Endothelial cell of umbilical vein (primary cell): ENCODE data around the gene KCNK16. TPM values are rescaled to one million over a fixed set of nuclear protein-coding genes. Genes with fewer than 3 reads are reported as not detected.

Experiments
- BruUV-seq: library from RNA; stranded (reverse); fragments of 400-500 nt; replicated peaks from 2 replicates; lab custom pipeline; 2021; lab: Mats Ljungman, UMichigan
- CTCF ChIA-PET: fragments of 300-600, 350-600 bp; sonication (Branson Sonifier 250); formaldehyde crosslinking; loops from one replicate; lab custom pipeline; 2021; ENCODE audit warnings: antibody characterized with exemption, inconsistent platforms; lab: Charles Lee
- POLR2A ChIA-PET: fragments of 300-600, 350-600 bp; sonication (Branson Sonifier 250); formaldehyde crosslinking; loops from one replicate; lab custom pipeline; 2021; ENCODE audit warnings: antibody characterized with exemption, inconsistent platforms; lab: Charles Lee
- DNase-seq: peaks from one replicate; pipeline ENCODE4 v3.0.0-alpha.2; 2011; ENCODE audit warnings: low read depth, low spot score
- FAIRE-seq: peaks from 2 replicates; lab custom pipeline; 2011; peaks lifted over from hg19 to GRCh38; lab: Jason Lieb, UNC
- H2AFZ ChIP-seq: 2 replicates; pipeline ENCODE4 v1.6.0; 2012; ENCODE audit warnings: low read depth, low read length, control low read depth, inconsistent platforms
- H3K27ac ChIP-seq: 2 replicates; pipeline ENCODE4 v1.5.1; 2011; ENCODE audit warnings: low read depth, mild to moderate bottlenecking, control low read depth, low read length, moderate library complexity; ENCODE audit not compliant: insufficient read depth
- H3K27me3 ChIP-seq, 2 experiments: 2 replicates each; pipeline versions ENCODE4 v1.6.0 to v1.6.1; 2011; ENCODE audit warnings: low read length in 2 of 2, mixed read lengths in 1 of 2; ENCODE audit not compliant: control insufficient read depth in 2 of 2, insufficient read depth in 2 of 2
- H3K36me3 ChIP-seq, 2 experiments: 2 replicates in 1 of 2; 3 replicates in 1 of 2; pipeline ENCODE4 v1.5.1; 2011; ENCODE audit warnings: low read length in 2 of 2, mild to moderate bottlenecking in 1 of 2, moderate library complexity in 1 of 2; ENCODE audit not compliant: control insufficient read depth in 2 of 2, insufficient read depth in 2 of 2; ENCODE audit errors: extremely low read depth in 1 of 2
- H3K4me1 ChIP-seq: 3 replicates; pipeline ENCODE4 v1.5.1; 2011; ENCODE audit warnings: mild to moderate bottlenecking, low read length; ENCODE audit not compliant: control insufficient read depth, insufficient read depth; ENCODE audit errors: extremely low read depth
- H3K4me2 ChIP-seq: 2 replicates; pipeline ENCODE4 v1.6.1; 2011; ENCODE audit warnings: low read length, control low read depth, mixed read lengths; ENCODE audit not compliant: insufficient read depth
- H3K4me3 ChIP-seq, 3 experiments: fragments of 200-600 bp in 1 of 3; sonication (generic), shearing (Covaris generic) in 1 of 3; replicated peaks in 1 of 3; 2 replicates each; pipeline ENCODE4 v1.5.1; 2011 to 2016; ENCODE audit warnings: control low read depth in 3 of 3, low read length in 3 of 3, mild to moderate bottlenecking in 2 of 3, inconsistent platforms in 1 of 3, low read depth in 1 of 3, moderate library complexity in 1 of 3; ENCODE audit not compliant: insufficient read depth in 1 of 3
- H3K79me2 ChIP-seq: 2 replicates; pipeline ENCODE4 v1.6.0; 2012; ENCODE audit warnings: low read length, inconsistent platforms; ENCODE audit not compliant: control insufficient read depth, insufficient read depth
- H3K9ac ChIP-seq: replicated peaks from 2 replicates; pipeline ENCODE3; 2011; ENCODE audit warnings: low read length, control low read depth; ENCODE audit not compliant: insufficient read depth; ENCODE audit errors: extremely low read depth
- H3K9me1 ChIP-seq: replicated peaks from 3 replicates; pipeline ENCODE4 v1.6.0; 2011; ENCODE audit warnings: mild to moderate bottlenecking, low read length; ENCODE audit not compliant: control insufficient read depth, insufficient read depth; ENCODE audit errors: extremely low read depth
- H3K9me3 ChIP-seq: replicated peaks from 2 replicates; pipeline ENCODE4 v1.5.1; 2012; ENCODE audit warnings: low read length, inconsistent platforms; ENCODE audit not compliant: control insufficient read depth, insufficient read depth
- H4K20me1 ChIP-seq: replicated peaks from 2 replicates; pipeline ENCODE3; 2011; ENCODE audit warnings: mild to moderate bottlenecking, low read length; ENCODE audit not compliant: control insufficient read depth, insufficient read depth; ENCODE audit errors: extremely low read depth
- EZH2 ChIP-seq: IDR thresholded peaks from 2 replicates; pipeline ENCODE4 v1.6.1; 2012; ENCODE audit warnings: borderline replicate concordance, low read depth, mild to moderate bottlenecking, moderate library complexity, low read length, inconsistent platforms; ENCODE audit not compliant: severe bottlenecking
- FOS ChIP-seq: IDR thresholded peaks from 2 replicates; pipeline ENCODE4 v1.6.1; 2011; ENCODE audit warnings: mild to moderate bottlenecking, low read length, moderate library complexity, borderline replicate concordance; ENCODE audit not compliant: insufficient read depth
- POLR2A ChIP-seq: IDR thresholded peaks from 2 replicates; pipeline ENCODE4 v1.6.1; 2012; ENCODE audit warnings: low read depth, mild to moderate bottlenecking, control low read depth, low read length
- dilution Hi-C: fragments of 300-500 bp; cut with MboI; formaldehyde crosslinking; loops from one replicate; pipeline ENCODE4 v1.15.0; 2019; ENCODE audit warnings: low sequenced_read_pairs; ENCODE audit not compliant: extremely low pct_ligation_motif_present
- intact Hi-C: fragments of 100-400 bp; cut with micrococcal nuclease; formaldehyde crosslinking; loops from one replicate; pipeline ENCODE4 v1.10.0; 2022
- polyA plus RNA-seq, 4 experiments: library from polyadenylated mRNA; depleted of rRNA in 3 of 4; stranded (reverse) in 3 of 4; unstranded in 1 of 4; fragments of >200 nt; gene quantifications; 2 replicates each; pipeline versions ENCODE4 v1.2.1 to v1.2.3, GENCODE V29; 2011 to 2012; ENCODE audit warnings: missing spikeins in 1 of 4
- total RNA-seq: library from RNA; stranded (reverse); gene quantifications from 2 replicates; pipeline ENCODE4 v1.2.3, GENCODE V29; 2021
- TF ChIP-seq, protein P1 (sequence below): IDR thresholded peaks from 2 replicates; pipeline ENCODE4 v1.6.1; 2011; ENCODE audit not compliant: insufficient read depth, insufficient read length
- TF ChIP-seq, protein P2 (sequence below), 2 donors: IDR thresholded peaks; 1 replicate in 1 of 2; 2 replicates in 1 of 2; pipeline ENCODE4 v1.5.1; 2011; ENCODE audit warnings: low read length in 2 of 2, mild to moderate bottlenecking in 2 of 2, moderate library complexity in 2 of 2, control low read depth in 1 of 2, inconsistent platforms in 1 of 2, low read depth in 1 of 2; ENCODE audit not compliant: insufficient read depth in 1 of 2; ENCODE audit errors: extremely low read depth in 1 of 2

The KCNK16 gene
- total and polyA plus RNA-seq, 2 donors (not counting 3 experiments of a cell fraction or from before 2014, with no cell fraction given) = not detected

DNA sequence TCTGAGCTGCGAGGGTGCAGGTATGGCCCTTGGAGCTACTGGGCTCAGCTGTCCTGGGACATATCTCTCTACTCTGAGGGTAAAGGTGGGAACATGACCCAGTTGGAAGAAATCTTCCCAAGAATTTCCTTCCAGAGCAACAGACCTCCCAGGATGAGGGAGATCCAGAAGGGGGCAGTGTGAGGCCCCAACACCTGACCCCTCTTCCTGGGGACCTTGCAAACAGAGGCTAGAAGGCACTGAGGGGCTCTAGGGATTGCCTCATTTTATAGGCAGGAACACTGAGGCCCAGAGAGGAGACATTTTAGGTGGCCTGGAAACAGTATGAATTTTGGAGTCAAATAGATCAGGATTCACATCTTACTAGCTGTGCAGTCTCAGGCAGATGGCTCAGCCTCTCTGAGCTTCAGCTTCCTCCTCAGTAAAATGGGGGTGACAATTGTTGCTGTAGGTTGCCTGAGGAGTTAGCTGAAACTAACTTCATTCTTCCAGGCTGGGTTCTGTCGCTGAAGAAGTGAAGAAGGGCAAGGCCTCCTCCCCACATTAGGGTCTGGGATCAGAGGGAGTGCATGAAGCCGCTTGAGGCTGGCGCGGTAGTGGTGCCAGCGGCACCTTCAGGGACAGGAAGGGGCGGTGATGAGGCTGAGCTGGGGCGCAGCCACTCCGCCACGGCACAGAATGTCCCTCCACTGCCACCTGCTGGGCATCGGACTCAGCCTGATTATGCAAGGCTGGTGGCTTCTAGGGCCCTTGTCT is 19.7 kb downstream of the KCNK16 start:
- POLR2A ChIA-PET = no interaction called here
- Histone ChIP-seq H3K9me3 (no peaks in the 10 kb centered on the region), H3K4me3 (no peak overlapping the region), H3K9me1 (no peaks in the 10 kb centered on the region), H3K4me1 (no peaks in the 10 kb centered on the region), H3K27me3 (no peaks in the 10 kb centered on the region), H3K36me3 (no peaks in the 10 kb centered on the region), H3K79me2 (no peaks in the 10 kb centered on the region), H3K27ac (no peak overlapping the region), H3K4me2 (no peak overlapping the region), H4K20me1 (no peaks in the 10 kb centered on the region), H2AFZ (peak overlapping the region; percentile 90), H3K9ac (no peak overlapping the region)
- CTCF ChIA-PET = interaction anchor here (0.6 to 14.2 kb wide), 33 partner anchors 9 to 551 kb away, joined by 3 to 223 read pairs (median 4); partner anchors contain the start of gene SAYSD1
- no peak for TF ChIP-seq FOS
- TF ChIP-seq, protein P1, sequence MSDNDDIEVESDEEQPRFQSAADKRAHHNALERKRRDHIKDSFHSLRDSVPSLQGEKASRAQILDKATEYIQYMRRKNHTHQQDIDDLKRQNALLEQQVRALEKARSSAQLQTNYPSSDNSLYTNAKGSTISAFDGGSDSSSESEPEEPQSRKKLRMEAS = no peak
- TF ChIP-seq, protein P2, sequence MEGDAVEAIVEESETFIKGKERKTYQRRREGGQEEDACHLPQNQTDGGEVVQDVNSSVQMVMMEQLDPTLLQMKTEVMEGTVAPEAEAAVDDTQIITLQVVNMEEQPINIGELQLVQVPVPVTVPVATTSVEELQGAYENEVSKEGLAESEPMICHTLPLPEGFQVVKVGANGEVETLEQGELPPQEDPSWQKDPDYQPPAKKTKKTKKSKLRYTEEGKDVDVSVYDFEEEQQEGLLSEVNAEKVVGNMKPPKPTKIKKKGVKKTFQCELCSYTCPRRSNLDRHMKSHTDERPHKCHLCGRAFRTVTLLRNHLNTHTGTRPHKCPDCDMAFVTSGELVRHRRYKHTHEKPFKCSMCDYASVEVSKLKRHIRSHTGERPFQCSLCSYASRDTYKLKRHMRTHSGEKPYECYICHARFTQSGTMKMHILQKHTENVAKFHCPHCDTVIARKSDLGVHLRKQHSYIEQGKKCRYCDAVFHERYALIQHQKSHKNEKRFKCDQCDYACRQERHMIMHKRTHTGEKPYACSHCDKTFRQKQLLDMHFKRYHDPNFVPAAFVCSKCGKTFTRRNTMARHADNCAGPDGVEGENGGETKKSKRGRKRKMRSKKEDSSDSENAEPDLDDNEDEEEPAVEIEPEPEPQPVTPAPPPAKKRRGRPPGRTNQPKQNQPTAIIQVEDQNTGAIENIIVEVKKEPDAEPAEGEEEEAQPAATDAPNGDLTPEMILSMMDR (IDR thresholded peaks at IDR 0.05; ENCODE audit: extremely low read depth in 1 of 2, insufficient read depth in 1 of 2, low read depth in 1 of 2, low read length in 2 of 2) = peak; percentile 76 to 90
- TF ChIP-seq EZH2 = no peak
- TF ChIP-seq POLR2A = no peak
- peak; percentile 82 for FAIRE-seq
- intact Hi-C loops = loop anchor here (1.0 to 2.0 kb wide), 5 partner anchors 137 to 431 kb away; no protein-coding TSS in a partner anchor
- BruUV-seq = no TSS peak
- dilution Hi-C loops = no loop called here
- DNase-seq = peak; percentile 63
